ENCODE data around the gene GLG1. TPM values are rescaled to one million over a fixed set of nuclear protein-coding genes. Genes with fewer than 3 reads are reported as not detected.

The GLG1 gene
- total and polyA plus RNA-seq, 2 donors (not counting 3 experiments of a cell fraction or from before 2014, with no cell fraction given) = 86.3 to 165 TPM

DNA sequence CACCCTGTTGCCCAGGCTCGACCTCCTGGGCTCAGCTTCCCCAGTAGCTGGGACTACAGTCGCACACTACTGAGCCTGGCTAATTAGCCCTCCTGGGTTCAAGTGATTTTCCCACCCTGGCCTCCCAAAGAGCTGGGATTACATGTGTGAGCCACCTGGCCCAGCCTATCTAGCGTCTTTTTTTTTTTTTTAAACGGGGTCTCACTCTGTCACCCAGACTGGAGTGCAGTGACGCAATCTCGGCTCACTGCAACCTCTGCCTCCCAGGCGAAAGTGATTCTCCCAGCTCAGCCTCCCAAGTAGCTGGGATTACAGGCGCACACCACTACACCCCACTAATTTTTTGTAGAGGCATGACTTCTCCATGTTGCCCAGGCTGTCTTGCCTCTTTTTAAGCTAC lies 33.3 kb downstream of the GLG1 start:
- Histone ChIP-seq H3K9me1 (replicated peaks; ENCODE audit: control insufficient read depth, extremely low read depth, insufficient read depth, low read length) (no peaks in the 10 kb centered on the region), H3K9me3 (replicated peaks; ENCODE audit: control insufficient read depth, insufficient read depth, low read length) (no peaks in the 10 kb centered on the region), H3K4me3 (replicated peaks in 1 of 3; ENCODE audit: insufficient read depth in 1 of 3, low read depth in 1 of 3, low read length in 3 of 3) (no peak overlapping the region), H3K9ac (replicated peaks; ENCODE audit: extremely low read depth, insufficient read depth, low read length) (no peak overlapping the region), H3K36me3 (ENCODE audit: control insufficient read depth in 2 of 2, extremely low read depth in 1 of 2, insufficient read depth in 2 of 2, low read length in 2 of 2) (no peaks in the 10 kb centered on the region), H3K4me2 (ENCODE audit: insufficient read depth, low read length) (no peak overlapping the region), H3K79me2 (ENCODE audit: control insufficient read depth, insufficient read depth, low read length) (peaks cover 75% of the 10 kb centered on the region), H3K4me1 (ENCODE audit: control insufficient read depth, extremely low read depth, insufficient read depth, low read length) (peaks cover 10% of the 10 kb centered on the region), H2AFZ (ENCODE audit: low read depth, low read length) (no peak overlapping the region), H3K27me3 (ENCODE audit: control insufficient read depth in 2 of 2, insufficient read depth in 2 of 2, low read length in 2 of 2) (no peaks in the 10 kb centered on the region), H3K27ac (ENCODE audit: insufficient read depth, low read depth, low read length) (no peak overlapping the region), H4K20me1 (replicated peaks; ENCODE audit: control insufficient read depth, extremely low read depth, insufficient read depth, low read length) (peaks cover 6% of the 10 kb centered on the region)
- FAIRE-seq (no peak), DNase-seq (ENCODE audit: low read depth, low spot score) (no peak)
- POLR2A ChIA-PET = interaction anchor here (1.3 kb wide), 1 partner anchor 11 kb away, joined by 3 read pairs; no protein-coding TSS in a partner anchor
- no peak for TF ChIP-seq MYC (IDR thresholded peaks at IDR 0.05; ENCODE audit: low read depth, low read length)
- TF ChIP-seq POLR2A (IDR thresholded peaks at IDR 0.05; ENCODE audit: low read depth, low read length) = no peak
- TF ChIP-seq, protein P1, sequence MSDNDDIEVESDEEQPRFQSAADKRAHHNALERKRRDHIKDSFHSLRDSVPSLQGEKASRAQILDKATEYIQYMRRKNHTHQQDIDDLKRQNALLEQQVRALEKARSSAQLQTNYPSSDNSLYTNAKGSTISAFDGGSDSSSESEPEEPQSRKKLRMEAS (IDR thresholded peaks at IDR 0.05; ENCODE audit: insufficient read depth, insufficient read length) = no peak
- TF ChIP-seq JUN (IDR thresholded peaks at IDR 0.05; ENCODE audit: borderline replicate concordance, insufficient read depth, insufficient read length, low read depth) = no peak
- no peak for TF ChIP-seq FOS (IDR thresholded peaks at IDR 0.05; ENCODE audit: borderline replicate concordance, insufficient read depth, low read length)
- TF ChIP-seq POLR2AphosphoS5 (IDR thresholded peaks at IDR 0.05; ENCODE audit: insufficient read depth, low read depth, low read length) = no peak
- TF ChIP-seq EZH2 (IDR thresholded peaks at IDR 0.05; ENCODE audit: borderline replicate concordance, low read depth, low read length, severe bottlenecking) = no peak
- no TSS peak for BruUV-seq (replicated peaks)
- intact Hi-C loops (cut with micrococcal nuclease) (no loop called here), dilution Hi-C loops (cut with MboI; ENCODE audit: extremely low pct_ligation_motif_present, low sequenced_read_pairs) (no loop called here)
- CTCF ChIA-PET = interaction anchor here (0.7 to 1.7 kb wide), 3 partner anchors 11 to 108 kb away, joined by 3 to 7 read pairs (median 3); no protein-coding TSS in a partner anchor

Measured in endothelial cell of umbilical vein (primary cell).